SK-N-SH (cell line): ENCODE results near the gene SOAT2. TPM values are rescaled to one million over a fixed set of nuclear protein-coding genes. Genes with fewer than 3 reads are reported as not detected.

Experiments used
- CTCF ChIA-PET: fragments of 300-600, 350-600 bp; formaldehyde crosslinking; extraction: SDS; loops from one replicate; lab custom pipeline; 2021; lab: Yijun Ruan, JAX
- POLR2A ChIA-PET: fragments of 350-600 bp; sonication (Branson Sonifier 250); formaldehyde crosslinking; extraction: SDS; loops from one replicate; lab custom pipeline; 2020; ENCODE audit warnings: antibody characterized with exemption, inconsistent platforms; lab: Yijun Ruan, JAX
- DNase-seq: peaks from one replicate; pipeline ENCODE4 v3.0.0; 2012
- H2AFZ ChIP-seq: fragments of 200-600 bp; sonication (generic); 2 replicates; pipeline ENCODE4 v1.8.1; 2016; ENCODE audit warnings: antibody characterized with exemption, mild to moderate bottlenecking, low read depth
- H3F3A ChIP-seq: fragments of 200-600 bp; sonication (generic); replicated peaks from 2 replicates; pipeline ENCODE3; 2016; ENCODE audit warnings: antibody characterized with exemption, mild to moderate bottlenecking; ENCODE audit not compliant: insufficient read depth
- H3K27ac ChIP-seq, 2 experiments: fragments of 200-500 bp in 1 of 2; fragments of 200-600 bp in 1 of 2; sonication (Bioruptor generic) in 1 of 2; sonication (generic), shearing (Covaris generic) in 1 of 2; 2 replicates each; pipeline versions ENCODE4 v1.5.1 to v1.6.1; 2014 to 2016; ENCODE audit warnings: low read depth in 2 of 2, inconsistent platforms in 1 of 2, low read length in 1 of 2, mild to moderate bottlenecking in 1 of 2, mixed read lengths in 1 of 2
- H3K27me3 ChIP-seq: fragments of 200-600 bp; sonication (generic), shearing (Covaris generic); 2 replicates; pipeline ENCODE4 v1.6.1; 2016; ENCODE audit warnings: mixed run types; ENCODE audit not compliant: insufficient read depth
- H3K36me3 ChIP-seq, 2 experiments: fragments of 200-500 bp in 1 of 2; fragments of 200-600 bp in 1 of 2; sonication (Bioruptor generic) in 1 of 2; sonication (generic) in 1 of 2; replicated peaks in 1 of 2; 2 replicates each; pipeline versions ENCODE3 to v1.5.1; 2014 to 2016; ENCODE audit warnings: low read length in 1 of 2, mild to moderate bottlenecking in 1 of 2; ENCODE audit not compliant: insufficient read depth in 2 of 2, control insufficient read depth in 1 of 2
- H3K4me1 ChIP-seq, 2 experiments: fragments of 200-500 bp in 1 of 2; fragments of 200-600 bp in 1 of 2; sonication (Bioruptor generic) in 1 of 2; sonication (generic), shearing (Covaris generic) in 1 of 2; 2 replicates each; pipeline versions ENCODE4 v1.5.1 to v1.6.1; 2014 to 2016; ENCODE audit warnings: low read depth in 1 of 2, low read length in 1 of 2, mixed run types in 1 of 2; ENCODE audit not compliant: insufficient read depth in 2 of 2, control insufficient read depth in 1 of 2
- H3K4me2 ChIP-seq: fragments of 200-600 bp; sonication (generic), shearing (Covaris generic); 2 replicates; pipeline ENCODE4 v1.6.1; 2017; ENCODE audit warnings: mixed run types
- H3K4me3 ChIP-seq, 2 experiments: fragments of 200-500 bp in 1 of 2; fragments of 200-600 bp in 1 of 2; sonication (Bioruptor generic) in 1 of 2; sonication (generic), shearing (Covaris generic) in 1 of 2; 2 replicates each; pipeline versions ENCODE4 v1.5.1 to v1.8.1; 2014 to 2016; ENCODE audit warnings: low read depth in 2 of 2, inconsistent platforms in 1 of 2, low read length in 1 of 2, mild to moderate bottlenecking in 1 of 2, mixed read lengths in 1 of 2, moderate library complexity in 1 of 2
- H3K79me2 ChIP-seq: fragments of 200-600 bp; sonication (generic); 2 replicates; pipeline ENCODE4 v1.8.1; 2017; ENCODE audit warnings: mild to moderate bottlenecking; ENCODE audit not compliant: insufficient read depth
- H3K9ac ChIP-seq: fragments of 200-600 bp; sonication (generic); 2 replicates; pipeline ENCODE4 v1.6.1; 2017; ENCODE audit warnings: mixed run types
- H3K9me2 ChIP-seq: fragments of 200-600 bp; sonication (generic); 2 replicates; pipeline ENCODE4 v1.6.1; 2017; ENCODE audit warnings: mixed run types
- H3K9me3 ChIP-seq: fragments of 200-600 bp; sonication (generic); 2 replicates; pipeline ENCODE4 v1.6.1; 2017; ENCODE audit warnings: mixed run types, mild to moderate bottlenecking, moderate library complexity
- H4K20me1 ChIP-seq: fragments of 200-600 bp; sonication (generic); 2 replicates; pipeline ENCODE4 v1.6.1; 2017; ENCODE audit warnings: mild to moderate bottlenecking, mixed run types; ENCODE audit not compliant: insufficient read depth
- ELF1 ChIP-seq: IDR thresholded peaks from 2 replicates; pipeline ENCODE4 v1.4.0; 2012
- EP300 ChIP-seq, 2 experiments: IDR thresholded peaks; 2 replicates each; pipeline versions ENCODE4 v1.4.0 to v1.6.1; 2012; ENCODE audit warnings: borderline replicate concordance in 1 of 2, low read depth in 1 of 2, low read length in 1 of 2
- EZH2phosphoT487 ChIP-seq: fragments of 200-600 bp; sonication (generic); IDR thresholded peaks from 2 replicates; pipeline ENCODE4 v1.6.1; 2017; ENCODE audit warnings: low read depth, mixed run types, mild to moderate bottlenecking, antibody characterized with exemption, moderate library complexity, borderline replicate concordance
- GATA2 ChIP-seq: sonication (generic); formaldehyde crosslinking; IDR thresholded peaks from 2 replicates; pipeline ENCODE4 v1.5.0; 2020; ENCODE audit warnings: mild to moderate bottlenecking, missing genetic modification reagents
- MXI1 ChIP-seq: IDR thresholded peaks from 2 replicates; pipeline ENCODE4 v1.6.1; 2012; ENCODE audit warnings: mild to moderate bottlenecking, low read depth, low read length, improper control_type of control experiment
- NFIC ChIP-seq: IDR thresholded peaks from 2 replicates; pipeline ENCODE4 v1.4.0; 2012; ENCODE audit warnings: borderline replicate concordance
- NRF1 ChIP-seq: IDR thresholded peaks from 2 replicates; pipeline ENCODE4 v1.6.1; 2012; ENCODE audit warnings: low read depth, mild to moderate bottlenecking, low read length
- POLR2AphosphoS5 ChIP-seq: IDR thresholded peaks from 2 replicates; pipeline ENCODE4 v1.6.1; 2012; ENCODE audit warnings: low read depth, low read length
- RFX5 ChIP-seq: IDR thresholded peaks from 2 replicates; pipeline ENCODE4 v1.6.1; 2012; ENCODE audit warnings: mild to moderate bottlenecking, improper control_type of control experiment, low read length
- RXRA ChIP-seq: IDR thresholded peaks from 2 replicates; pipeline ENCODE4 v1.4.0; 2012; ENCODE audit warnings: low read depth, mild to moderate bottlenecking, borderline replicate concordance
- SIN3A ChIP-seq: IDR thresholded peaks from 2 replicates; pipeline ENCODE4 v1.6.1; 2012; ENCODE audit warnings: low read depth, mild to moderate bottlenecking, low read length, moderate library complexity, borderline replicate concordance
- TEAD4 ChIP-seq: IDR thresholded peaks from 2 replicates; pipeline ENCODE4 v1.4.0; 2012; ENCODE audit warnings: mild to moderate bottlenecking, borderline replicate concordance; ENCODE audit not compliant: insufficient read depth
- YY1 ChIP-seq: IDR thresholded peaks from 2 replicates; pipeline ENCODE4 v1.4.0; 2012; ENCODE audit warnings: low read depth, mild to moderate bottlenecking
- WGBS: methylation state at CpG from one replicate; pipeline ENCODE4 v1.1.6; 2017; ENCODE audit warnings: low lambda C conversion rate; 5-methylcytosine and 5-hydroxymethylcytosine counted together
- polyA plus RNA-seq, 3 experiments: library from polyadenylated mRNA; depleted of rRNA; stranded (reverse); fragments of >200 nt; gene quantifications; 2 replicates each; pipeline ENCODE4 v1.2.3, GENCODE V29; 2012
- TF ChIP-seq, protein P1 (sequence below): IDR thresholded peaks from 2 replicates; pipeline ENCODE4 v1.4.0; 2012; ENCODE audit warnings: low read depth, borderline replicate concordance
- TF ChIP-seq, protein P2 (sequence below): IDR thresholded peaks from 2 replicates; pipeline ENCODE4 v1.6.1; 2012; ENCODE audit warnings: mild to moderate bottlenecking, low read depth, low read length, moderate library complexity
- TF ChIP-seq, protein P3 (sequence below): fragments of 200-600 bp; sonication (generic); IDR thresholded peaks from 2 replicates; pipeline ENCODE4 v1.6.1; 2017; ENCODE audit warnings: antibody characterized with exemption, mild to moderate bottlenecking, moderate library complexity

Gene SOAT2
- polyA plus RNA-seq, 1 of the 3 experiments (the other 2 are of a cell fraction) = 0.18 TPM

DNA sequence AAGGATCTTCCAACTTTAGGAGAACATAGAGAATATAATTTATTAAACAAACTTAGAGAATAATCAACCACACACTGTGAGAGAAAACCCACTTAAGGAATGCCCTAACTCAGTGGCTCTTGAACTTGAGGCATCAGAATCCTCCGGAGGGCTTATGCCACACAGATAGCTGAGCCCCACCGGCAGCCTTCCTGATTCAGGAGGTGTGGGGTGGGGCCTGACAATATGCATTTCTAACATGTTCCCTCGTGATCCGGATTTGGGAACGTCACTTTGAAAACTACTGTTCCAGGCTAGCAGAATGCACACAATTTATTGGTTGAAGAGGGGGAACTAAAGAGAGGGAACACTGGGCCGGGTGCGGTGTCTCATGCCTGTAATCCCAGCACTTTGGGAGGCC lies 2.0 kb upstream of the SOAT2 start:
- Histone ChIP-seq H3K27ac (no peak overlapping the region), H3K4me3 (no peak overlapping the region), H3K27me3 (no peaks in the 10 kb centered on the region), H3K9me3 (no peaks in the 10 kb centered on the region), H3K36me3 (peaks cover 8% of the 10 kb centered on the region in 2 experiments), H4K20me1 (no peaks in the 10 kb centered on the region), H3F3A (peaks cover 30% of the 10 kb centered on the region), H3K79me2 (peaks cover 10% of the 10 kb centered on the region; the same call in 1 of the 2 replicates), H3K4me1 (peaks cover 7 to 27% of the 10 kb centered on the region in 2 experiments; a peak in 2 of 4 replicates), H3K9ac (no peak overlapping the region), H3K9me2 (no peaks in the 10 kb centered on the region), H3K4me2 (no peak overlapping the region), H2AFZ (no peak overlapping the region)
- 88% methylated on average over 7 of the region's 7 CpGs for whole genome bisulfite sequencing
- POLR2A ChIA-PET = no interaction called here
- CTCF ChIA-PET = interaction anchor here (1.0 to 7.6 kb wide), 4 partner anchors 11 to 54 kb away, joined by 3 to 385 read pairs (median 15); no protein-coding TSS in a partner anchor
- no peak for DNase-seq
- TF ChIP-seq, protein P1, sequence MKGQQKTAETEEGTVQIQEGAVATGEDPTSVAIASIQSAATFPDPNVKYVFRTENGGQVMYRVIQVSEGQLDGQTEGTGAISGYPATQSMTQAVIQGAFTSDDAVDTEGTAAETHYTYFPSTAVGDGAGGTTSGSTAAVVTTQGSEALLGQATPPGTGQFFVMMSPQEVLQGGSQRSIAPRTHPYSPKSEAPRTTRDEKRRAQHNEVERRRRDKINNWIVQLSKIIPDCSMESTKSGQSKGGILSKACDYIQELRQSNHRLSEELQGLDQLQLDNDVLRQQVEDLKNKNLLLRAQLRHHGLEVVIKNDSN = no peak
- TF ChIP-seq, protein P2, sequence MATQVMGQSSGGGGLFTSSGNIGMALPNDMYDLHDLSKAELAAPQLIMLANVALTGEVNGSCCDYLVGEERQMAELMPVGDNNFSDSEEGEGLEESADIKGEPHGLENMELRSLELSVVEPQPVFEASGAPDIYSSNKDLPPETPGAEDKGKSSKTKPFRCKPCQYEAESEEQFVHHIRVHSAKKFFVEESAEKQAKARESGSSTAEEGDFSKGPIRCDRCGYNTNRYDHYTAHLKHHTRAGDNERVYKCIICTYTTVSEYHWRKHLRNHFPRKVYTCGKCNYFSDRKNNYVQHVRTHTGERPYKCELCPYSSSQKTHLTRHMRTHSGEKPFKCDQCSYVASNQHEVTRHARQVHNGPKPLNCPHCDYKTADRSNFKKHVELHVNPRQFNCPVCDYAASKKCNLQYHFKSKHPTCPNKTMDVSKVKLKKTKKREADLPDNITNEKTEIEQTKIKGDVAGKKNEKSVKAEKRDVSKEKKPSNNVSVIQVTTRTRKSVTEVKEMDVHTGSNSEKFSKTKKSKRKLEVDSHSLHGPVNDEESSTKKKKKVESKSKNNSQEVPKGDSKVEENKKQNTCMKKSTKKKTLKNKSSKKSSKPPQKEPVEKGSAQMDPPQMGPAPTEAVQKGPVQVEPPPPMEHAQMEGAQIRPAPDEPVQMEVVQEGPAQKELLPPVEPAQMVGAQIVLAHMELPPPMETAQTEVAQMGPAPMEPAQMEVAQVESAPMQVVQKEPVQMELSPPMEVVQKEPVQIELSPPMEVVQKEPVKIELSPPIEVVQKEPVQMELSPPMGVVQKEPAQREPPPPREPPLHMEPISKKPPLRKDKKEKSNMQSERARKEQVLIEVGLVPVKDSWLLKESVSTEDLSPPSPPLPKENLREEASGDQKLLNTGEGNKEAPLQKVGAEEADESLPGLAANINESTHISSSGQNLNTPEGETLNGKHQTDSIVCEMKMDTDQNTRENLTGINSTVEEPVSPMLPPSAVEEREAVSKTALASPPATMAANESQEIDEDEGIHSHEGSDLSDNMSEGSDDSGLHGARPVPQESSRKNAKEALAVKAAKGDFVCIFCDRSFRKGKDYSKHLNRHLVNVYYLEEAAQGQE = no peak
- no peak for TF ChIP-seq GATA2
- no peak for TF ChIP-seq TEAD4
- TF ChIP-seq MXI1 = no peak
- no peak for TF ChIP-seq ELF1
- no peak for TF ChIP-seq SIN3A
- TF ChIP-seq, protein P3, sequence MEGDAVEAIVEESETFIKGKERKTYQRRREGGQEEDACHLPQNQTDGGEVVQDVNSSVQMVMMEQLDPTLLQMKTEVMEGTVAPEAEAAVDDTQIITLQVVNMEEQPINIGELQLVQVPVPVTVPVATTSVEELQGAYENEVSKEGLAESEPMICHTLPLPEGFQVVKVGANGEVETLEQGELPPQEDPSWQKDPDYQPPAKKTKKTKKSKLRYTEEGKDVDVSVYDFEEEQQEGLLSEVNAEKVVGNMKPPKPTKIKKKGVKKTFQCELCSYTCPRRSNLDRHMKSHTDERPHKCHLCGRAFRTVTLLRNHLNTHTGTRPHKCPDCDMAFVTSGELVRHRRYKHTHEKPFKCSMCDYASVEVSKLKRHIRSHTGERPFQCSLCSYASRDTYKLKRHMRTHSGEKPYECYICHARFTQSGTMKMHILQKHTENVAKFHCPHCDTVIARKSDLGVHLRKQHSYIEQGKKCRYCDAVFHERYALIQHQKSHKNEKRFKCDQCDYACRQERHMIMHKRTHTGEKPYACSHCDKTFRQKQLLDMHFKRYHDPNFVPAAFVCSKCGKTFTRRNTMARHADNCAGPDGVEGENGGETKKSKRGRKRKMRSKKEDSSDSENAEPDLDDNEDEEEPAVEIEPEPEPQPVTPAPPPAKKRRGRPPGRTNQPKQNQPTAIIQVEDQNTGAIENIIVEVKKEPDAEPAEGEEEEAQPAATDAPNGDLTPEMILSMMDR = no peak
- no peak for TF ChIP-seq YY1
- TF ChIP-seq EP300 (IDR thresholded peaks at IDR 0.05; ENCODE audit: borderline replicate concordance in 1 of 2, low read depth in 1 of 2, low read length in 1 of 2) = no peak
- no peak for TF ChIP-seq NFIC
- TF ChIP-seq NRF1 = no peak
- TF ChIP-seq RFX5 = no peak
- TF ChIP-seq EZH2phosphoT487 = no peak
- no peak for TF ChIP-seq RXRA
- no peak for TF ChIP-seq POLR2AphosphoS5
